HCT116 (cell line): ENCODE data around the gene GPR39. TPM values are rescaled to one million over a fixed set of nuclear protein-coding genes. Genes with fewer than 3 reads are reported as not detected.

ENCODE experiments used
- ATAC-seq: fragments of 200-7000 bp; cut with Tn5 transposase; 2 replicates; pipeline ENCODE4 v1.9.1; 2020; ENCODE audit warnings: mild to moderate bottlenecking, moderate library complexity
- BruUV-seq: library from RNA; stranded (reverse); fragments of 400-500 nt; replicated peaks from 2 replicates; lab custom pipeline; 2021; lab: Mats Ljungman, UMichigan
- CTCF ChIA-PET: fragments of 300-600 bp; sonication (Branson Sonifier 250); formaldehyde crosslinking; loops from one replicate; lab custom pipeline; 2021; ENCODE audit warnings: antibody characterized with exemption; lab: Charles Lee
- POLR2A ChIA-PET: fragments of 300-600, 350-600 bp; sonication (Branson Sonifier 250); formaldehyde crosslinking; loops from one replicate; lab custom pipeline; 2021; ENCODE audit warnings: antibody characterized with exemption; lab: Charles Lee
- RAD21 ChIA-PET, 2 experiments: fragments of 300-600 bp; sonication (Branson Sonifier 250); formaldehyde crosslinking; loops; one replicate each; lab custom pipeline; 2023; ENCODE audit warnings: low total read pairs in 2 of 2; ENCODE audit not compliant: uncharacterized antibody in 2 of 2, unreplicated experiment in 2 of 2, low non-redundant PET in 1 of 2; lab: Charles Lee
- DNase-seq: peaks from one replicate; pipeline ENCODE4 v3.0.0-alpha.2; 2010; ENCODE audit warnings: low read depth, low spot score
- H2AFZ ChIP-seq: fragments of 200-600 bp; shearing (Covaris generic), sonication (generic); 2 replicates; pipeline ENCODE4 v1.6.1; 2017; ENCODE audit warnings: low read depth, mixed run types, mixed read lengths, antibody characterized with exemption, low read length; ENCODE audit not compliant: poor library complexity, severe bottlenecking
- H3K27ac ChIP-seq: 2 replicates; pipeline ENCODE4 v1.5.1; 2012; ENCODE audit warnings: low read depth, low read length
- H3K27me3 ChIP-seq: fragments of 200-600 bp; sonication (generic); 2 replicates; pipeline ENCODE4 v1.6.1; 2016; ENCODE audit warnings: mixed run types, low read length, mixed read lengths; ENCODE audit not compliant: insufficient read depth
- H3K36me3 ChIP-seq, 2 experiments: fragments of 200-500 bp in 1 of 2; fragments of 200-600 bp in 1 of 2; sonication (Bioruptor generic) in 1 of 2; sonication (generic) in 1 of 2; 2 replicates each; pipeline versions ENCODE4 v1.5.1 to v1.6.1; 2014 to 2016; ENCODE audit warnings: low read length in 2 of 2, inconsistent platforms in 1 of 2, mixed read lengths in 1 of 2, mixed run types in 1 of 2; ENCODE audit not compliant: insufficient read depth in 2 of 2, control insufficient read depth in 1 of 2
- H3K4me1 ChIP-seq, 2 experiments: fragments of 200-600 bp in 1 of 2; sonication (generic) in 1 of 2; 2 replicates each; pipeline versions ENCODE4 v1.5.1 to v1.6.1; 2012 to 2017; ENCODE audit warnings: low read length in 2 of 2, inconsistent platforms in 1 of 2, mild to moderate bottlenecking in 1 of 2, mixed read lengths in 1 of 2, mixed run types in 1 of 2, moderate library complexity in 1 of 2; ENCODE audit not compliant: insufficient read depth in 2 of 2, control insufficient read depth in 1 of 2
- H3K4me2 ChIP-seq: fragments of 200-600 bp; sonication (generic); 2 replicates; pipeline ENCODE4 v1.6.1; 2017; ENCODE audit warnings: mixed run types, low read length, mixed read lengths
- H3K4me3 ChIP-seq, 2 experiments: fragments of 200-600 bp in 1 of 2; sonication (generic) in 1 of 2; replicated peaks in 1 of 2; 2 replicates each; pipeline ENCODE4 v1.5.1; 2011 to 2016; ENCODE audit warnings: low read length in 2 of 2, control low read depth in 1 of 2, low read depth in 1 of 2, mild to moderate bottlenecking in 1 of 2, mixed read lengths in 1 of 2, mixed run types in 1 of 2
- H3K79me2 ChIP-seq: fragments of 200-600 bp; sonication (generic); 2 replicates; pipeline ENCODE4 v1.6.1; 2017; ENCODE audit warnings: mild to moderate bottlenecking, mixed run types, low read length, moderate library complexity, mixed read lengths; ENCODE audit not compliant: insufficient read depth
- H3K9ac ChIP-seq: fragments of 200-600 bp; sonication (generic); 2 replicates; pipeline ENCODE4 v1.6.1; 2016; ENCODE audit warnings: low read length, mixed read lengths
- H3K9me2 ChIP-seq: fragments of 200-600 bp; sonication (generic), shearing (Covaris generic); 2 replicates; pipeline ENCODE4 v1.6.1; 2017; ENCODE audit warnings: mixed run types, mild to moderate bottlenecking, moderate library complexity; ENCODE audit not compliant: insufficient read depth
- H3K9me3 ChIP-seq, 2 experiments: fragments of 200-500 bp in 1 of 2; fragments of 200-600 bp in 1 of 2; sonication (Bioruptor generic) in 1 of 2; sonication (generic) in 1 of 2; 2 replicates each; pipeline ENCODE4 v1.6.1; 2014 to 2017; ENCODE audit warnings: low read length in 2 of 2, mixed read lengths in 2 of 2, inconsistent platforms in 1 of 2, low read depth in 1 of 2, mild to moderate bottlenecking in 1 of 2, mixed run types in 1 of 2, moderate library complexity in 1 of 2; ENCODE audit not compliant: control insufficient read depth in 1 of 2, insufficient read depth in 1 of 2
- H4K20me1 ChIP-seq: fragments of 200-600 bp; sonication (generic), shearing (Covaris generic); 2 replicates; pipeline ENCODE4 v1.6.1; 2017; ENCODE audit warnings: mixed run types, mild to moderate bottlenecking, moderate library complexity; ENCODE audit not compliant: insufficient read depth
- CBX3 ChIP-seq: IDR thresholded peaks from 2 replicates; pipeline ENCODE4 v1.6.1; 2012; ENCODE audit warnings: low read depth
- CEBPB ChIP-seq: IDR thresholded peaks from 2 replicates; pipeline ENCODE4 v1.6.1; 2012; ENCODE audit warnings: low read depth
- EGR1 ChIP-seq: IDR thresholded peaks from 2 replicates; pipeline ENCODE4 v1.6.1; 2012; ENCODE audit warnings: low read depth
- ELF1 ChIP-seq: IDR thresholded peaks from 2 replicates; pipeline ENCODE4 v1.6.1; 2012; ENCODE audit warnings: low read depth, borderline replicate concordance
- EZH2 ChIP-seq: fragments of 200-600 bp; sonication (generic); IDR thresholded peaks from 2 replicates; pipeline ENCODE4 v1.6.1; 2017; ENCODE audit warnings: antibody characterized with exemption, mixed run types
- EZH2phosphoT487 ChIP-seq: fragments of 200-600 bp; IDR thresholded peaks from 2 replicates; pipeline ENCODE4 v1.6.1; 2018; ENCODE audit warnings: antibody characterized with exemption, borderline replicate concordance
- FOSL1 ChIP-seq: IDR thresholded peaks from 2 replicates; pipeline ENCODE4 v1.6.1; 2012; ENCODE audit warnings: low read depth
- POLR2A ChIP-seq: IDR thresholded peaks from 2 replicates; pipeline ENCODE4 v1.7.0; 2011; ENCODE audit warnings: borderline replicate concordance; ENCODE audit not compliant: insufficient read depth, insufficient read length; ENCODE audit errors: extremely low read depth
- POLR2AphosphoS5 ChIP-seq: IDR thresholded peaks from 2 replicates; pipeline ENCODE4 v1.6.1; 2011; ENCODE audit warnings: mild to moderate bottlenecking, low read depth, low read length, moderate library complexity
- RAD21 ChIP-seq: IDR thresholded peaks from 2 replicates; pipeline ENCODE4 v1.6.1; 2012; ENCODE audit warnings: low read depth, mild to moderate bottlenecking
- REST ChIP-seq: IDR thresholded peaks from 2 replicates; pipeline ENCODE4 v1.6.1; 2012; ENCODE audit warnings: low read depth
- SRF ChIP-seq: IDR thresholded peaks from 2 replicates; pipeline ENCODE4 v1.6.1; 2012; ENCODE audit warnings: low read depth
- intact Hi-C: fragments of 100-400 bp; cut with micrococcal nuclease; formaldehyde crosslinking; loops from 2 replicates; pipeline ENCODE4 v1.10.0; 2022
- total RNA-seq: library from RNA; stranded (reverse); gene quantifications from one replicate; pipeline ENCODE4 v1.2.1, GENCODE V29; 2021; ENCODE audit not compliant: unreplicated experiment

GPR39 gene
- total RNA-seq, 1 experiment from 2014 or later: 5.1 TPM

GRCh38 chr2:132567682-132568081, 151.1 kb downstream of the GPR39 start:
- no peaks in the 10 kb centered on the region for H4K20me1 ChIP-seq
- H3K9ac ChIP-seq: no peak overlapping the region
- ChIA-PET RAD21 (no interaction called here), POLR2A (no interaction called here), CTCF (no interaction called here)
- H3K4me2 ChIP-seq: no peak overlapping the region
- TF ChIP-seq CBX3 (no peak), EZH2 (no peak), EZH2phosphoT487 (no peak), POLR2AphosphoS5 (no peak), EGR1 (no peak), SRF (no peak), FOSL1 (no peak), RAD21 (no peak), ELF1 (no peak)
- no peaks in the 10 kb centered on the region for H3K79me2 ChIP-seq
- H3K9me2 ChIP-seq: no peaks in the 10 kb centered on the region
- no peaks in the 10 kb centered on the region for H3K36me3 ChIP-seq
- no peak for ATAC-seq
- no TSS peak for BruUV-seq
- H3K27me3 ChIP-seq: no peaks in the 10 kb centered on the region
- H3K4me3 ChIP-seq: no peak overlapping the region
- H3K27ac ChIP-seq: no peak overlapping the region
- intact Hi-C loops: no loop called here
- no peak for DNase-seq
- H3K9me3 ChIP-seq: no peaks in the 10 kb centered on the region
- H2AFZ ChIP-seq: no peak overlapping the region
- H3K4me1 ChIP-seq: no peaks in the 10 kb centered on the region

DNA sequence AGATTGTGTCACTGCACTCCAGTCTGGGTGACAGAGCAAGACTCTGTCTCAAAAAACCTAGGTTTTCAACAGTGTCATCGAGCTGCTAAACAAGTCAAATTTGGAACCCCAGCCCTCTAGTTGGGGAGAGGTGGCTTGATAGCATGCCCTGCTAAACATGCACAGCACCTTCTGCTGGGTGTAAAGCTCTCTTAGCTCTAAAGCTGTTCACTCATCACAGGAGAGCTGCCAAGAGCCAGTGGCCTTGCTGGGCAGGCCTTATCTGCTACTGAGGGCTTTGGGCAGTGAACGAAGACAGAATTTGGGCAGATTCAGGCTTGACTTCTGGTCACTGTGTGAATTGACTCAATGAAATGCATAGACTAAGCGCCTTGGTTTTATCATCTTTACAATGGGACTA, 152.1 kb downstream of the GPR39 start:
- CTCF ChIA-PET: no interaction called here

More for the DNA sequence above, 152.1 kb downstream of the GPR39 start:
- no peak overlapping the region for H3K4me3 ChIP-seq
- no peaks in the 10 kb centered on the region for H4K20me1 ChIP-seq
- ATAC-seq (no peak), DNase-seq (no peak)
- H3K79me2 ChIP-seq: no peaks in the 10 kb centered on the region
- no peaks in the 10 kb centered on the region for H3K27me3 ChIP-seq
- no peak overlapping the region for H3K9ac ChIP-seq
- RAD21 ChIA-PET: no interaction called here
- no peaks in the 10 kb centered on the region for H3K9me2 ChIP-seq
- H3K9me3 ChIP-seq: no peaks in the 10 kb centered on the region
- no peak for TF ChIP-seq CEBPB
- no peak for TF ChIP-seq REST
- TF ChIP-seq POLR2A: no peak
- no peak for TF ChIP-seq EGR1
- no peak for TF ChIP-seq FOSL1
- POLR2A ChIA-PET: no interaction called here
- no TSS peak for BruUV-seq
- no peak overlapping the region for H3K4me2 ChIP-seq
- no peaks in the 10 kb centered on the region for H3K4me1 ChIP-seq
- no peak overlapping the region for H2AFZ ChIP-seq
- intact Hi-C loops: no loop called here
- H3K36me3 ChIP-seq: no peaks in the 10 kb centered on the region
- H3K27ac ChIP-seq: no peak overlapping the region
